ENCODE results near the gene JAM2. TPM values are rescaled to one million over a fixed set of nuclear protein-coding genes. Genes with fewer than 3 reads are reported as not detected.

The JAM2 gene
- total and polyA plus RNA-seq, 2 of the 4 experiments (the other 2 are of a cell fraction): 0.72 to 2.1 TPM

DNA sequence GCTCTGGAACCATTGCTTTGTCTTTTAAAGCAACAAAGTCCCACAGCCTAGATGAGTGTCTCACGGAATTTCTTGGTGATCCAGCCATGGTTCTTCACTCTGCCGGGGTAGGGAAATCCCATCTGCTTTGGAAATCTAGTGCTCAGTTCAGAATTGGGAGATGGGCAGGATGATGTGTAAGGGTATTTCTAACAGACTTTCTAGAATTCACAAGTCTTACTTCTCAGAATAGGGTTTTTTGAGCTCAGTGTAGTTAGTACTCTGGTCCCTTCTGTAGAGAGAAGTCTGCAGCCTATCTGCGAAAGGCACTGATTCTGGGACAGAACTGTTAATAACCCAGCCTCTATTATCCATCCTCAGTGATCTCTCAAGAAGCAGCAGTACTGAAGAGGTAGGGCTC, 121.0 kb downstream of the JAM2 start:
- peaks cover 16% of the 10 kb centered on the region; the same call in 1 of the 2 replicates for H3K36me3 ChIP-seq (ENCODE audit: control insufficient read depth, insufficient read depth, low read length)
- 0 out of 4 replicates have a peak, but pooled peaks cover 3 to 4% of the 10 kb centered on the region in 2 experiments for H3K79me1 ChIP-seq (ENCODE audit: low read depth in 1 of 2, low read length in 2 of 2)
- no peak for TF ChIP-seq POLR2A (IDR thresholded peaks at IDR 0.05; ENCODE audit: low read depth, low read length)
- no peak for TF ChIP-seq MAZ (IDR thresholded peaks at IDR 0.05; ENCODE audit: borderline replicate concordance, low read depth, low read length)
- TF ChIP-seq CEBPB (IDR thresholded peaks at IDR 0.05; ENCODE audit: low read depth, low read length): no peak
- TF ChIP-seq, protein P1, sequence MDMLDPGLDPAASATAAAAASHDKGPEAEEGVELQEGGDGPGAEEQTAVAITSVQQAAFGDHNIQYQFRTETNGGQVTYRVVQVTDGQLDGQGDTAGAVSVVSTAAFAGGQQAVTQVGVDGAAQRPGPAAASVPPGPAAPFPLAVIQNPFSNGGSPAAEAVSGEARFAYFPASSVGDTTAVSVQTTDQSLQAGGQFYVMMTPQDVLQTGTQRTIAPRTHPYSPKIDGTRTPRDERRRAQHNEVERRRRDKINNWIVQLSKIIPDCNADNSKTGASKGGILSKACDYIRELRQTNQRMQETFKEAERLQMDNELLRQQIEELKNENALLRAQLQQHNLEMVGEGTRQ (IDR thresholded peaks at IDR 0.05; ENCODE audit: low read depth, low read length): no peak
- no peak for TF ChIP-seq RCOR1 (IDR thresholded peaks at IDR 0.05; ENCODE audit: insufficient replicate concordance, low read length)
- TF ChIP-seq MAFK (IDR thresholded peaks at IDR 0.05; ENCODE audit: low read depth, low read length): no peak
- TF ChIP-seq, protein P2, sequence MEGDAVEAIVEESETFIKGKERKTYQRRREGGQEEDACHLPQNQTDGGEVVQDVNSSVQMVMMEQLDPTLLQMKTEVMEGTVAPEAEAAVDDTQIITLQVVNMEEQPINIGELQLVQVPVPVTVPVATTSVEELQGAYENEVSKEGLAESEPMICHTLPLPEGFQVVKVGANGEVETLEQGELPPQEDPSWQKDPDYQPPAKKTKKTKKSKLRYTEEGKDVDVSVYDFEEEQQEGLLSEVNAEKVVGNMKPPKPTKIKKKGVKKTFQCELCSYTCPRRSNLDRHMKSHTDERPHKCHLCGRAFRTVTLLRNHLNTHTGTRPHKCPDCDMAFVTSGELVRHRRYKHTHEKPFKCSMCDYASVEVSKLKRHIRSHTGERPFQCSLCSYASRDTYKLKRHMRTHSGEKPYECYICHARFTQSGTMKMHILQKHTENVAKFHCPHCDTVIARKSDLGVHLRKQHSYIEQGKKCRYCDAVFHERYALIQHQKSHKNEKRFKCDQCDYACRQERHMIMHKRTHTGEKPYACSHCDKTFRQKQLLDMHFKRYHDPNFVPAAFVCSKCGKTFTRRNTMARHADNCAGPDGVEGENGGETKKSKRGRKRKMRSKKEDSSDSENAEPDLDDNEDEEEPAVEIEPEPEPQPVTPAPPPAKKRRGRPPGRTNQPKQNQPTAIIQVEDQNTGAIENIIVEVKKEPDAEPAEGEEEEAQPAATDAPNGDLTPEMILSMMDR (conservative IDR thresholded peaks at IDR 0.05; ENCODE audit: low read depth, low read length): no peak
- TF ChIP-seq MXI1 (IDR thresholded peaks at IDR 0.05; ENCODE audit: borderline replicate concordance, low read depth, low read length): no peak
- TF ChIP-seq, protein P3, sequence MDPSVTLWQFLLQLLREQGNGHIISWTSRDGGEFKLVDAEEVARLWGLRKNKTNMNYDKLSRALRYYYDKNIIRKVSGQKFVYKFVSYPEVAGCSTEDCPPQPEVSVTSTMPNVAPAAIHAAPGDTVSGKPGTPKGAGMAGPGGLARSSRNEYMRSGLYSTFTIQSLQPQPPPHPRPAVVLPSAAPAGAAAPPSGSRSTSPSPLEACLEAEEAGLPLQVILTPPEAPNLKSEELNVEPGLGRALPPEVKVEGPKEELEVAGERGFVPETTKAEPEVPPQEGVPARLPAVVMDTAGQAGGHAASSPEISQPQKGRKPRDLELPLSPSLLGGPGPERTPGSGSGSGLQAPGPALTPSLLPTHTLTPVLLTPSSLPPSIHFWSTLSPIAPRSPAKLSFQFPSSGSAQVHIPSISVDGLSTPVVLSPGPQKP (IDR thresholded peaks at IDR 0.05; ENCODE audit: borderline replicate concordance, low read depth, low read length): no peak
- TF ChIP-seq NFE2L2 (IDR thresholded peaks at IDR 0.05; ENCODE audit: low read depth, low read length): no peak
- TF ChIP-seq CHD1 (IDR thresholded peaks at IDR 0.05; ENCODE audit: low read depth, low read length): no peak
- no peak for TF ChIP-seq BHLHE40 (IDR thresholded peaks at IDR 0.05; ENCODE audit: low read depth, low read length)
- no peak for TF ChIP-seq RFX5 (IDR thresholded peaks at IDR 0.05; ENCODE audit: low read depth, low read length)
- TF ChIP-seq RAD21 (IDR thresholded peaks at IDR 0.05; ENCODE audit: low read length): no peak
- TF ChIP-seq SMC3 (IDR thresholded peaks at IDR 0.05; ENCODE audit: low read depth, low read length): no peak
- no peak for TF ChIP-seq FOS (IDR thresholded peaks at IDR 0.05; ENCODE audit: low read depth, low read length)
- no peak overlapping the region for H3K23ac ChIP-seq (ENCODE audit: low read depth, low read length)
- no peak overlapping the region for H2BK15ac ChIP-seq (ENCODE audit: low read depth, low read length)
- DNase-seq: no peak
- dilution Hi-C loops (cut with HindIII; ENCODE audit: low sequenced_read_pairs, unreplicated experiment): no loop called here
- H4K5ac ChIP-seq (ENCODE audit: low read depth, low read length): no peak overlapping the region
- no peak overlapping the region for H3K9ac ChIP-seq (ENCODE audit: low read depth, low read length)
- no peak overlapping the region for H2BK5ac ChIP-seq (ENCODE audit: low read depth, low read length, poor library complexity, severe bottlenecking)
- H2BK120ac ChIP-seq (ENCODE audit: low read depth, low read length): no peak overlapping the region
- no peaks in the 10 kb centered on the region; the same call in 1 of the 2 replicates for H3K9me1 ChIP-seq (ENCODE audit: insufficient read depth, low read length)
- ChIA-PET CTCF (interaction anchor here (0.6 to 0.7 kb wide), 2 partner anchors 15 to 66 kb away, joined by 3 to 10 read pairs; no protein-coding TSS in a partner anchor), POLR2A (ENCODE audit: unreplicated experiment) (no interaction called here)
- H2AK5ac ChIP-seq (ENCODE audit: low read depth, low read length): no peak overlapping the region
- no peak overlapping the region for H3K27ac ChIP-seq (ENCODE audit: insufficient read depth, low read length)
- H4K91ac ChIP-seq (ENCODE audit: insufficient read depth, low read depth, low read length): no peak overlapping the region
- H3K14ac ChIP-seq (replicated peaks; ENCODE audit: low read depth, low read length): no peak overlapping the region
- intact Hi-C loops (cut with micrococcal nuclease): loop anchor here (1.0 kb wide), 1 partner anchor 40 kb away; no protein-coding TSS in a partner anchor
- H4K8ac ChIP-seq (ENCODE audit: low read depth in 2 of 2, low read length in 2 of 2): no peak overlapping the region
- H3K4me1 ChIP-seq (ENCODE audit: control insufficient read depth, insufficient read depth, low read length): peaks cover 5% of the 10 kb centered on the region
- BruUV-seq (replicated peaks): no TSS peak
- no peak overlapping the region for H2AK9ac ChIP-seq (replicated peaks; ENCODE audit: low read depth, low read length, poor library complexity)
- H3K18ac ChIP-seq (ENCODE audit: low read depth, low read length): no peak overlapping the region
- H4K20me1 ChIP-seq (ENCODE audit: insufficient read depth, low read length): no peaks in the 10 kb centered on the region
- H3K27me3 ChIP-seq (ENCODE audit: control insufficient read depth, insufficient read depth, low read length): no peaks in the 10 kb centered on the region
- ATAC-seq (ENCODE audit: low read depth): no peak
- no peak overlapping the region for H2AFZ ChIP-seq (replicated peaks; ENCODE audit: low read length, poor library complexity)
- peak overlapping the region; percentile 63; the same call in 1 of the 2 replicates for H3K4me2 ChIP-seq (ENCODE audit: low read depth, low read length)
- WGBS, 2 experiments (ENCODE audit: extremely low coverage in 2 of 2, insufficient read length in 1 of 2): no CpG with 5 or more reads among the region's 3 CpGs
- in situ Hi-C loops (cut with MboI; ENCODE audit: low sequenced_read_pairs): no loop called here
- H2BK20ac ChIP-seq (ENCODE audit: low read depth, low read length): no peak overlapping the region
- no peak overlapping the region for H3K56ac ChIP-seq (ENCODE audit: extremely low read depth, insufficient read depth, low read length)
- H3K9me3 ChIP-seq (ENCODE audit: control insufficient read depth, insufficient read depth, low read length): no peaks in the 10 kb centered on the region
- no peak overlapping the region for H3K4me3 ChIP-seq (ENCODE audit: insufficient read depth, low read depth, low read length)
- no peak overlapping the region for H3K4ac ChIP-seq (ENCODE audit: low read depth, low read length)
